ENCODE results near the gene EIF2B2. TPM values are rescaled to one million over a fixed set of nuclear protein-coding genes. Genes with fewer than 3 reads are reported as not detected.

Gene EIF2B2
- total and polyA plus RNA-seq, 2 of the 13 experiments (the other 11 are each of a cell fraction or from before 2014, with no cell fraction given): 54.4 to 78.6 TPM

- TF ChIP-seq HOXA9 (CRISPR knock-in tag; IDR thresholded peaks at IDR 0.05; ENCODE audit: borderline replicate concordance) (no peak), SIN3B (IDR thresholded peaks at IDR 0.05; ENCODE audit: low read length) (no peak), PRMT3 (CRISPR knock-in tag; IDR thresholded peaks at IDR 0.05; ENCODE audit: borderline replicate concordance, low read depth) (no peak), BCL3 (CRISPR knock-in tag; IDR thresholded peaks at IDR 0.05) (0 out of 2 replicates have a peak, but pooled peaks have one; percentile 11), NCOA5 (CRISPR knock-in tag; IDR thresholded peaks at IDR 0.05) (no peak), ZNF777 (CRISPR knock-in tag; IDR thresholded peaks at IDR 0.05) (peak; percentile 90), ZNF468 (CRISPR knock-in tag; IDR thresholded peaks at IDR 0.05) (no peak), ZBTB38 (CRISPR knock-in tag; IDR thresholded peaks at IDR 0.05) (no peak), RCOR2 (CRISPR knock-in tag; IDR thresholded peaks at IDR 0.05) (0 out of 2 replicates have a peak, but pooled peaks have one; percentile 15), DNMT3B (CRISPR knock-in tag; conservative IDR thresholded peaks at IDR 0.05) (no peak), NAIF1 (CRISPR knock-in tag; IDR thresholded peaks at IDR 0.05; ENCODE audit: borderline replicate concordance) (no peak), HCFC1 (IDR thresholded peaks at IDR 0.05; ENCODE audit: low read depth, low read length) (no peak; the same call in 1 of the 2 replicates), CREB3 (CRISPR knock-in tag; IDR thresholded peaks at IDR 0.05) (no peak), ZNF883 (CRISPR knock-in tag; IDR thresholded peaks at IDR 0.05; ENCODE audit: not compliant biosample characterization) (no peak), FOXP4 (CRISPR knock-in tag; IDR thresholded peaks at IDR 0.05) (peak; percentile 31; the same call in 1 of the 2 replicates), TFDP2 (CRISPR knock-in tag; IDR thresholded peaks at IDR 0.05) (peak; percentile 75), SNAPC4 (CRISPR knock-in tag; IDR thresholded peaks at IDR 0.05) (no peak), ZNF562 (CRISPR knock-in tag; IDR thresholded peaks at IDR 0.05; ENCODE audit: borderline replicate concordance) (no peak), BRCA1 (CRISPR knock-in tag; IDR thresholded peaks at IDR 0.05) (no peak)
These were observed at the start of gene EIF2B2 (continued) for GRCh38 chr14:75002392-75003249.

Data from HepG2 (cell line).